ENCODE results near the gene KRTAP16-1. TPM values are rescaled to one million over a fixed set of nuclear protein-coding genes. Genes with fewer than 3 reads are reported as not detected.

KRTAP16-1 gene
- total and polyA plus RNA-seq, 2 of the 13 experiments (the other 11 are each of a cell fraction or from before 2014, with no cell fraction given), result not detected

GRCh38 chr17:41318231-41318630 lies 9.1 kb upstream of the KRTAP16-1 start:
- in situ Hi-C loops (cut with HindIII; ENCODE audit: extremely low pct_ligation_motif_present, low pct_unique_long_range_greater_than_20kb), result no loop called here
- WGBS (ENCODE audit: low lambda C conversion rate), result 0% methylated on average over 2 of the region's 2 CpGs
- TF ChIP-seq HOXA9 (CRISPR knock-in tag; IDR thresholded peaks at IDR 0.05; ENCODE audit: borderline replicate concordance), result no peak
- no peak for TF ChIP-seq SATB2 (CRISPR knock-in tag; IDR thresholded peaks at IDR 0.05)
- TF ChIP-seq MATR3 (CRISPR knock-in tag; IDR thresholded peaks at IDR 0.05), result no peak
- TF ChIP-seq HNRNPK (IDR thresholded peaks at IDR 0.05; ENCODE audit: low read depth, low read length, poor library complexity, severe bottlenecking), result no peak
- no peak for TF ChIP-seq RBFOX2 (IDR thresholded peaks at IDR 0.05; ENCODE audit: low read depth, low read length)

DNA sequence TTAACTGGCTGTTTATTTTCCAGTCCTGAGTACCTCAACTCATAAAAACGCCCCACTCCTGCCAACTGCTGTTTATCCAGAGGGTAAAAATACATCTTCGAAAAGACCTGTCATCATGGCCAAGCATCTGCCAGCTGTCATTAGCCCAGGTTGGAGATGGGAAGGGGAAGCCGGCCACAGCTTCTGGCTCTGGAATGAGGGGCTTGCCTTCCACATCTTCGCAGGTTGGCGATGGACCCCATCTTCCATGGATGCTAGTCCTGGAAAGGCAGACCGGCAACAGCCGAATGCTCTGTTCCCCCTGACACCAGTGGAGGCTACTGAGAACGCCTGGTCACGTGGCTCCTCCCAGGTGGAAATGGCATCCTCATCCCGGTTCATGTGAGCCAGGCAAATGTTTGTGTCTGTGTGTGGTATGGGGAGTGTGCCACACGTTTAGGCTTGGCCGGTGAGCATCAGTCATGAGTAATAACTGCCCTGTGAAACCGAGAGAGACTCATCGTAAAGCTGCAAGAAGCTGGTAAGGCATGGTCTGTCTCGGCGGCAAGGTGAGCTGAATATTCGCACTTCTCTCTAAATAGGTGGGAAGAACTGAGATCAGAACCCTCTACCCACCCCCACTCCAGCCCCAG lies 6.8 kb upstream of the KRTAP16-1 start:
- Histone ChIP-seq H2AFZ (ENCODE audit: low read length) (no peak overlapping the region), H3K27ac (ENCODE audit: extremely low read length, insufficient read depth, low read length) (no peak overlapping the region), H3K36me3 (replicated peaks in 1 of 2; ENCODE audit: control insufficient read depth in 1 of 2, insufficient read depth in 2 of 2, low read length in 2 of 2) (no peaks in the 10 kb centered on the region), H3K4me3 (replicated peaks in 1 of 3; ENCODE audit: insufficient read depth in 1 of 3, low read depth in 2 of 3, low read length in 3 of 3) (no peak overlapping the region), H3K4me1 (ENCODE audit: insufficient read depth, low read length) (no peaks in the 10 kb centered on the region), H3K9me3 (ENCODE audit: low read length) (peaks cover 10% of the 10 kb centered on the region; the same call in 1 of the 2 replicates), H3K9ac (ENCODE audit: insufficient read depth, low read depth, low read length) (no peak overlapping the region), H3K79me2 (ENCODE audit: insufficient read depth, low read length) (no peaks in the 10 kb centered on the region), H3K4me2 (ENCODE audit: low read depth, low read length) (no peak overlapping the region), H3K27me3 (ENCODE audit: control insufficient read depth in 1 of 2, insufficient read depth in 2 of 2, low read length in 2 of 2) (peaks cover 2 to 24% of the 10 kb centered on the region in 2 experiments; a peak in 3 of 5 replicates), H4K20me1 (ENCODE audit: insufficient read depth, low read length) (no peaks in the 10 kb centered on the region)
- DNase-seq (ENCODE audit: low spot score) (no peak), ATAC-seq (no peak), FAIRE-seq (no peak)
- ChIA-PET CTCF (ENCODE audit: low intra/inter-chr PET ratio, low total read pairs) (no interaction called here), POLR2A (no interaction called here)
- WGBS (ENCODE audit: low lambda C conversion rate), result 28% methylated on average over 15 of the region's 17 CpGs
- in situ Hi-C loops (cut with HindIII; ENCODE audit: extremely low pct_ligation_motif_present, low pct_unique_long_range_greater_than_20kb), result no loop called here
- BruUV-seq (replicated peaks), result no TSS peak
- intact Hi-C loops (cut with micrococcal nuclease; ENCODE audit: unreplicated experiment), result no loop called here
- TF ChIP-seq ZNF503 (CRISPR knock-in tag; IDR thresholded peaks at IDR 0.05) (no peak), SMAD1 (CRISPR knock-in tag; IDR thresholded peaks at IDR 0.05; ENCODE audit: borderline replicate concordance, low read depth) (no peak), ZNF562 (CRISPR knock-in tag; IDR thresholded peaks at IDR 0.05; ENCODE audit: borderline replicate concordance) (no peak)
- TF ChIP-seq, protein P1, sequence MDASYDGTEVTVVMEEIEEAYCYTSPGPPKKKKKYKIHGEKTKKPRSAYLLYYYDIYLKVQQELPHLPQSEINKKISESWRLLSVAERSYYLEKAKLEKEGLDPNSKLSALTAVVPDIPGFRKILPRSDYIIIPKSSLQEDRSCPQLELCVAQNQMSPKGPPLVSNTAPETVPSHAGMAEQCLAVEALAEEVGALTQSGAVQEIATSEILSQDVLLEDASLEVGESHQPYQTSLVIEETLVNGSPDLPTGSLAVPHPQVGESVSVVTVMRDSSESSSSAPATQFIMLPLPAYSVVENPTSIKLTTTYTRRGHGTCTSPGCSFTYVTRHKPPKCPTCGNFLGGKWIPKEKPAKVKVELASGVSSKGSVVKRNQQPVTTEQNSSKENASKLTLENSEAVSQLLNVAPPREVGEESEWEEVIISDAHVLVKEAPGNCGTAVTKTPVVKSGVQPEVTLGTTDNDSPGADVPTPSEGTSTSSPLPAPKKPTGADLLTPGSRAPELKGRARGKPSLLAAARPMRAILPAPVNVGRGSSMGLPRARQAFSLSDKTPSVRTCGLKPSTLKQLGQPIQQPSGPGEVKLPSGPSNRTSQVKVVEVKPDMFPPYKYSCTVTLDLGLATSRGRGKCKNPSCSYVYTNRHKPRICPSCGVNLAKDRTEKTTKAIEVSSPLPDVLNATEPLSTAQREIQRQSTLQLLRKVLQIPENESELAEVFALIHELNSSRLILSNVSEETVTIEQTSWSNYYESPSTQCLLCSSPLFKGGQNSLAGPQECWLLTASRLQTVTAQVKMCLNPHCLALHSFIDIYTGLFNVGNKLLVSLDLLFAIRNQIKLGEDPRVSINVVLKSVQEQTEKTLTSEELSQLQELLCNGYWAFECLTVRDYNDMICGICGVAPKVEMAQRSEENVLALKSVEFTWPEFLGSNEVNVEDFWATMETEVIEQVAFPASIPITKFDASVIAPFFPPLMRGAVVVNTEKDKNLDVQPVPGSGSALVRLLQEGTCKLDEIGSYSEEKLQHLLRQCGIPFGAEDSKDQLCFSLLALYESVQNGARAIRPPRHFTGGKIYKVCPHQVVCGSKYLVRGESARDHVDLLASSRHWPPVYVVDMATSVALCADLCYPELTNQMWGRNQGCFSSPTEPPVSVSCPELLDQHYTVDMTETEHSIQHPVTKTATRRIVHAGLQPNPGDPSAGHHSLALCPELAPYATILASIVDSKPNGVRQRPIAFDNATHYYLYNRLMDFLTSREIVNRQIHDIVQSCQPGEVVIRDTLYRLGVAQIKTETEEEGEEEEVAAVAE (CRISPR knock-in tag; IDR thresholded peaks at IDR 0.05; ENCODE audit: borderline replicate concordance), result no peak

More at GRCh38 chr17:41318231-41318630, 9.1 kb upstream of the KRTAP16-1 start:
- BruUV-seq (replicated peaks), result no TSS peak
- Histone ChIP-seq H3K4me2 (ENCODE audit: low read depth, low read length) (no peak overlapping the region), H3K9me3 (ENCODE audit: low read length) (peaks cover 10% of the 10 kb centered on the region; the same call in 1 of the 2 replicates), H4K20me1 (ENCODE audit: insufficient read depth, low read length) (no peaks in the 10 kb centered on the region), H3K79me2 (ENCODE audit: insufficient read depth, low read length) (no peaks in the 10 kb centered on the region), H2AFZ (ENCODE audit: low read length) (no peak overlapping the region), H3K27ac (ENCODE audit: extremely low read length, insufficient read depth, low read length) (no peak overlapping the region), H3K4me1 (ENCODE audit: insufficient read depth, low read length) (no peaks in the 10 kb centered on the region), H3K4me3 (replicated peaks in 1 of 3; ENCODE audit: insufficient read depth in 1 of 3, low read depth in 2 of 3, low read length in 3 of 3) (no peak overlapping the region), H3K27me3 (ENCODE audit: control insufficient read depth in 1 of 2, insufficient read depth in 2 of 2, low read length in 2 of 2) (peaks cover 2 to 24% of the 10 kb centered on the region in 2 experiments; a peak in 3 of 5 replicates), H3K9ac (ENCODE audit: insufficient read depth, low read depth, low read length) (no peak overlapping the region), H3K36me3 (replicated peaks in 1 of 2; ENCODE audit: control insufficient read depth in 1 of 2, insufficient read depth in 2 of 2, low read length in 2 of 2) (no peaks in the 10 kb centered on the region)
- ATAC-seq (no peak), FAIRE-seq (no peak), DNase-seq (ENCODE audit: low spot score) (no peak)
- ChIA-PET POLR2A (no interaction called here), CTCF (ENCODE audit: low intra/inter-chr PET ratio, low total read pairs) (no interaction called here)
- intact Hi-C loops (cut with micrococcal nuclease; ENCODE audit: unreplicated experiment), result no loop called here

All from HepG2 (cell line).